ENCODE measurements around the gene RECQL5.
"Not testable (repeated sequence)": the region's sequence is repeated elsewhere in the genome, so short reads cannot be mapped to it uniquely, and the experiment has no call there.

Gene RECQL5

GRCh38 chr17:75595284-75595919 is 71.6 kb downstream of the RECQL5 start:
- no peak for DNase-seq (ENCODE audit: low spot score)
- no peak for TF ChIP-seq CTCF (IDR thresholded peaks at IDR 0.05)
- Histone ChIP-seq H3K27ac (no peak overlapping the region), H3K4me3 (no peak overlapping the region)

- DNase-seq (ENCODE audit: low spot score): no peak
- Histone ChIP-seq H3K4me3 (no peak overlapping the region), H3K27ac (no peak overlapping the region)
- no peak for TF ChIP-seq CTCF (IDR thresholded peaks at IDR 0.05)
Observed at GRCh38 chr17:75594499-75595283, 72.3 kb downstream of the RECQL5 start.

- H3K4me3 ChIP-seq; H3K27ac ChIP-seq; DNase-seq (ENCODE audit: low spot score): not testable (repeated sequence)
Observed at GRCh38 chr17:75593430-75593829, 73.5 kb downstream of the RECQL5 start.

- TF ChIP-seq CTCF (IDR thresholded peaks at IDR 0.05): no peak
- no peak for DNase-seq (ENCODE audit: low spot score)
- H3K27ac ChIP-seq: no peak overlapping the region
- no peak overlapping the region for H3K4me3 ChIP-seq
Observed at GRCh38 chr17:75592348-75593020, 74.5 kb downstream of the RECQL5 start.

- DNase-seq (ENCODE audit: low spot score): no peak
- TF ChIP-seq CTCF (IDR thresholded peaks at IDR 0.05): no peak
- Histone ChIP-seq H3K27ac (no peak overlapping the region), H3K4me3 (no peak overlapping the region)
Observed at GRCh38 chr17:75591722-75592302, 75.1 kb downstream of the RECQL5 start.

GRCh38 chr17:75590849-75591721 is 75.9 kb downstream of the RECQL5 start:
- TF ChIP-seq CTCF (IDR thresholded peaks at IDR 0.05): no peak
- H3K27ac ChIP-seq: no peak overlapping the region
- no peak for DNase-seq (ENCODE audit: low spot score)
- no peak overlapping the region for H3K4me3 ChIP-seq
